Esophagus squamous epithelium (tissue), 4 donors: ENCODE measurements around the gene RNF112.

Experiments
- POLR2A ChIP-seq, 4 donors: fragments of 450-650 bp; IDR thresholded peaks; one replicate each; pipeline ENCODE4 v1.6.1; 2017; ENCODE audit warnings: antibody characterized with exemption in 4 of 4, mild to moderate bottlenecking in 4 of 4, moderate library complexity in 3 of 4
- TF ChIP-seq, protein P1 (sequence below), 6 experiments: fragments of 450-650 bp in 4 of 6; fragments of 200-600 bp in 2 of 6; sonication (generic) in 2 of 6; IDR thresholded peaks; one replicate each; pipeline ENCODE4 v1.5.1; 2016 to 2019; ENCODE audit warnings: antibody characterized with exemption in 6 of 6, mild to moderate bottlenecking in 4 of 6, moderate library complexity in 4 of 6

DNA sequence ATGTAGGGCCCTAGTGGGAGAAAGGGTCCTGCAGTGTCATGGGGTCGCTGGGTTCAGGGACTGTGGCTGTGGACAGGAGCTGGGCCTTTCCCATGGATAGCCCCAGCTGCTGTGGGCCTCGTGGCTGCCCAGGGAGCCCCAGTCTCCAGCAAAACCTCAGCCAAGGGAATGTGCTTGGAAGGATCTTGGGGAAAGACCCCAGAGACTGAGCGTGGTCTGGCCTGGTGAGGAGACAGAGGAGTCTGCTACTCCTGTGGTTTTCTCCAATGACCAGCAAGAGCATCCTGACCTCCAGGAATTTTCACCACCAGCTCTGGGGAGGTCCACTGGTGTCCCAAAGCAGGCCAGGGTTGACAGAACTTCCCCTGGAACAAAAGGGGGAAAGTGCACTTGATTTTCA, 42.3 kb downstream of the RNF112 start:
- TF ChIP-seq POLR2A (IDR thresholded peaks at IDR 0.05): no peak
- TF ChIP-seq, protein P1, sequence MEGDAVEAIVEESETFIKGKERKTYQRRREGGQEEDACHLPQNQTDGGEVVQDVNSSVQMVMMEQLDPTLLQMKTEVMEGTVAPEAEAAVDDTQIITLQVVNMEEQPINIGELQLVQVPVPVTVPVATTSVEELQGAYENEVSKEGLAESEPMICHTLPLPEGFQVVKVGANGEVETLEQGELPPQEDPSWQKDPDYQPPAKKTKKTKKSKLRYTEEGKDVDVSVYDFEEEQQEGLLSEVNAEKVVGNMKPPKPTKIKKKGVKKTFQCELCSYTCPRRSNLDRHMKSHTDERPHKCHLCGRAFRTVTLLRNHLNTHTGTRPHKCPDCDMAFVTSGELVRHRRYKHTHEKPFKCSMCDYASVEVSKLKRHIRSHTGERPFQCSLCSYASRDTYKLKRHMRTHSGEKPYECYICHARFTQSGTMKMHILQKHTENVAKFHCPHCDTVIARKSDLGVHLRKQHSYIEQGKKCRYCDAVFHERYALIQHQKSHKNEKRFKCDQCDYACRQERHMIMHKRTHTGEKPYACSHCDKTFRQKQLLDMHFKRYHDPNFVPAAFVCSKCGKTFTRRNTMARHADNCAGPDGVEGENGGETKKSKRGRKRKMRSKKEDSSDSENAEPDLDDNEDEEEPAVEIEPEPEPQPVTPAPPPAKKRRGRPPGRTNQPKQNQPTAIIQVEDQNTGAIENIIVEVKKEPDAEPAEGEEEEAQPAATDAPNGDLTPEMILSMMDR (IDR thresholded peaks at IDR 0.05): no peak
